K562 (cell line): ENCODE data around the gene NXPH4. TPM values are rescaled to one million over a fixed set of nuclear protein-coding genes. Genes with fewer than 3 reads are reported as not detected.

Experiments
- CREM ChIP-seq: IDR thresholded peaks from 2 replicates; pipeline ENCODE4 v1.6.1; 2014; ENCODE audit warnings: antibody characterized with exemption, low read depth
- KDM2B ChIP-seq: fragments of 250-450 bp; sonication (Bioruptor Pico); IDR thresholded peaks from 2 replicates; pipeline ENCODE4 v1.8.0; 2021; ENCODE audit warnings: mild to moderate bottlenecking, moderate library complexity
- KLF13 ChIP-seq: fragments of 450-650 bp; IDR thresholded peaks from 2 replicates; pipeline ENCODE4 v1.6.1; 2016; ENCODE audit warnings: missing genetic modification characterization, low read depth, mild to moderate bottlenecking, missing compliant biosample characterization, moderate library complexity, borderline replicate concordance
- NCOA1 ChIP-seq: fragments of 450-650 bp; IDR thresholded peaks from 2 replicates; pipeline ENCODE4 v1.6.1; 2016; ENCODE audit warnings: low read depth
- POLR2AphosphoS2 ChIP-seq: IDR thresholded peaks from 2 replicates; pipeline ENCODE4 v1.6.1; 2012; ENCODE audit warnings: low read length, improper control_type of control experiment
- SMARCA5 ChIP-seq: fragments of 450-650 bp; IDR thresholded peaks from 2 replicates; pipeline ENCODE4 v1.6.1; 2016
- SMARCC2 ChIP-seq: fragments of 450-650 bp; IDR thresholded peaks from 2 replicates; pipeline ENCODE4 v1.6.1; 2017; ENCODE audit warnings: antibody characterized with exemption, moderate library complexity, mild to moderate bottlenecking, low read depth
- SREBF2 ChIP-seq: sonication (generic); formaldehyde crosslinking; IDR thresholded peaks from 2 replicates; pipeline ENCODE4 v1.4.0; 2020; ENCODE audit warnings: mild to moderate bottlenecking, missing genetic modification reagents
- ZBTB17 ChIP-seq: fragments of 450-650 bp; formaldehyde crosslinking; IDR thresholded peaks from 2 replicates; pipeline ENCODE4 v1.4.0; 2020; ENCODE audit warnings: mild to moderate bottlenecking
- ZNF3 ChIP-seq: fragments of 250-450 bp; sonication (Bioruptor Pico); IDR thresholded peaks from 2 replicates; pipeline ENCODE4 v1.5.0; 2021; ENCODE audit warnings: mild to moderate bottlenecking, moderate library complexity
- ZNF311 ChIP-seq: fragments of 250-450 bp; sonication (Bioruptor Pico); IDR thresholded peaks from 2 replicates; pipeline ENCODE4 v1.4.0; 2020; ENCODE audit warnings: mild to moderate bottlenecking, moderate library complexity
- ZNF431 ChIP-seq: sonication (generic); formaldehyde crosslinking; IDR thresholded peaks from 2 replicates; pipeline ENCODE4 v1.8.0; 2022; ENCODE audit warnings: mild to moderate bottlenecking, missing genetic modification reagents
- ZNF778 ChIP-seq: fragments of 450-650 bp; formaldehyde crosslinking; IDR thresholded peaks from 2 replicates; pipeline ENCODE4 v1.4.0; 2020; ENCODE audit warnings: mild to moderate bottlenecking, moderate library complexity
- polyA plus RNA-seq, 8 experiments: library from polyadenylated mRNA; depleted of rRNA in 4 of 8; stranded (reverse) in 5 of 8; unstranded in 3 of 8; fragments of >200 nt; fragmentation: Nextera tagmentation in 2 of 8; fragmentation: Illumina TruSeq in 1 of 8; extraction: Ambion mirVana in 2 of 8; extraction: Trizol in 1 of 8; gene quantifications; 2 replicates each; pipeline versions ENCODE4 v1.2.1 to v1.2.3, GENCODE V29; 2011 to 2014; ENCODE audit warnings: inconsistent platforms in 1 of 8, missing spikeins in 1 of 8
- total RNA-seq, 7 experiments: library from RNA; depleted of rRNA in 6 of 7; stranded (reverse); fragments of >200 nt in 6 of 7; fragmentation: Illumina TruSeq in 2 of 7; extraction: Trizol in 2 of 7; gene quantifications; 2 replicates each; pipeline versions ENCODE4 v1.2.1 to v1.2.3, GENCODE V29; 2011 to 2021; ENCODE audit warnings: low replicate concordance in 1 of 7
- TF ChIP-seq, protein P1 (sequence below), 2 experiments: fragments of 250-450 bp in 1 of 2; fragments of 450-650 bp in 1 of 2; sonication (Bioruptor Pico) in 1 of 2; IDR thresholded peaks; 2 replicates each; pipeline versions ENCODE4 v1.6.1 to v1.8.0; 2016 to 2021; ENCODE audit warnings: mild to moderate bottlenecking in 2 of 2, moderate library complexity in 2 of 2, missing compliant biosample characterization in 1 of 2, missing genetic modification characterization in 1 of 2
- TF ChIP-seq, protein P2 (sequence below): sonication (generic); formaldehyde crosslinking; IDR thresholded peaks from 2 replicates; pipeline ENCODE4 v1.8.0; 2022; ENCODE audit warnings: missing genetic modification reagents, mild to moderate bottlenecking, moderate library complexity, borderline replicate concordance
- TF ChIP-seq, protein P3 (sequence below): fragments of 450-650 bp; IDR thresholded peaks from 2 replicates; pipeline ENCODE4 v1.6.1; 2018; ENCODE audit not compliant: partially characterized antibody
- TF ChIP-seq, protein P4 (sequence below), 2 experiments: IDR thresholded peaks; 2 replicates each; pipeline ENCODE4 v1.6.1; 2012; ENCODE audit warnings: improper control_type of control experiment in 2 of 2, low read depth in 2 of 2, low read length in 2 of 2, borderline replicate concordance in 1 of 2
- TF ChIP-seq, protein P5 (sequence below): fragments of 250-450 bp; sonication (Bioruptor Pico); IDR thresholded peaks from 2 replicates; pipeline ENCODE4 v1.4.0; 2020; ENCODE audit warnings: mild to moderate bottlenecking, moderate library complexity

Gene NXPH4
- total and polyA plus RNA-seq, 9 of the 15 experiments (the other 6 are each of a cell fraction or from before 2014, with no cell fraction given), result 0.49 to 2.7 (median 1.1) TPM; not detected in 4

DNA sequence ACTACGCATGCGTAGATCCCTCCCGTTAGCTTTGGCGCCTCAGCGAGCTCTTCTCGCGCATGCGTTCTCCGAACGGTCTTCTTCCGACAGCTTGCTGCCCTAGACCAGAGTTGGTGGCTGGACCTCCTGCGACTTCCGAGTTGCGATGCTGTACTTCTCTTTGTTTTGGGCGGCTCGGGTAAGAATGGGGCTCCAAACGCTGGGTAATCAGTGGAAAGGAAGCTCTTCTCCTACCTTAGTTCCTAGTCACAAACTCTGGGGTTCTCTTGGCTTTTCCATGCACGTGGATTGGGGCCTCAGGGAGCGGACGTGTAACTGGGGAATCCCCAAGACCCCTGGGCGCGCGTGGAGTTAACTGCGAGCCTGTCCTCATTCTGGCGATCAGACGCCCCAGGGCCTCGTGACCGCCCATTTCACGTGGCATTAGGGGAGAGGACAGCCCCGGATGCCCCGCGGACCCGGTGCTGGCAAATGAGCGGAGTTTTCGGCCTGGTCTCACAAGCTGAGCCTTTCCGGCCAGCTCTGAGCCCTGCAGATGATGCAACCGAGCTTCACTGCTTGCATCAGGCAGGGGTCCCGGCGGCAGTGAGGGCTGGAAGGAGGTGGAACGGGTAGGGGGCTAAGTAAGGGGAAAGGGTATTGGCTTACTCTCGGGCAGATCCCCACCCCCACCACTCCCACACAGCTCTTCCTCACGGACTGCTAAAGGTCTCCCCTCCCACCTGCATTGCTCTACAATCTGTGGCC lies 13.2 kb downstream of the NXPH4 start, which contains the start of gene SHMT2 (continued):
- no peak for TF ChIP-seq ZNF431 (CRISPR knock-in tag)
- TF ChIP-seq, protein P1, sequence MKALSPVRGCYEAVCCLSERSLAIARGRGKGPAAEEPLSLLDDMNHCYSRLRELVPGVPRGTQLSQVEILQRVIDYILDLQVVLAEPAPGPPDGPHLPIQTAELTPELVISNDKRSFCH (CRISPR knock-in tag; IDR thresholded peaks at IDR 0.05), result no peak
- TF ChIP-seq, protein P1 (tag; IDR thresholded peaks at IDR 0.05), result no peak; the same call in 1 of the 2 replicates
- TF ChIP-seq SMARCA5, result no peak
- no peak for TF ChIP-seq ZBTB17 (CRISPR knock-in tag)
- TF ChIP-seq CREM, result no peak
- TF ChIP-seq, protein P2, sequence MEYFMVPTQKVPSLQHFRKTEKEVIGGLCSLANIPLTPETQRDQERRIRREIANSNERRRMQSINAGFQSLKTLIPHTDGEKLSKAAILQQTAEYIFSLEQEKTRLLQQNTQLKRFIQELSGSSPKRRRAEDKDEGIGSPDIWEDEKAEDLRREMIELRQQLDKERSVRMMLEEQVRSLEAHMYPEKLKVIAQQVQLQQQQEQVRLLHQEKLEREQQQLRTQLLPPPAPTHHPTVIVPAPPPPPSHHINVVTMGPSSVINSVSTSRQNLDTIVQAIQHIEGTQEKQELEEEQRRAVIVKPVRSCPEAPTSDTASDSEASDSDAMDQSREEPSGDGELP (CRISPR knock-in tag), result no peak; the same call in none of the 2 replicates
- TF ChIP-seq KLF13 (tag), result no peak
- no peak for TF ChIP-seq ZNF3 (CRISPR knock-in tag)
- TF ChIP-seq, protein P3, sequence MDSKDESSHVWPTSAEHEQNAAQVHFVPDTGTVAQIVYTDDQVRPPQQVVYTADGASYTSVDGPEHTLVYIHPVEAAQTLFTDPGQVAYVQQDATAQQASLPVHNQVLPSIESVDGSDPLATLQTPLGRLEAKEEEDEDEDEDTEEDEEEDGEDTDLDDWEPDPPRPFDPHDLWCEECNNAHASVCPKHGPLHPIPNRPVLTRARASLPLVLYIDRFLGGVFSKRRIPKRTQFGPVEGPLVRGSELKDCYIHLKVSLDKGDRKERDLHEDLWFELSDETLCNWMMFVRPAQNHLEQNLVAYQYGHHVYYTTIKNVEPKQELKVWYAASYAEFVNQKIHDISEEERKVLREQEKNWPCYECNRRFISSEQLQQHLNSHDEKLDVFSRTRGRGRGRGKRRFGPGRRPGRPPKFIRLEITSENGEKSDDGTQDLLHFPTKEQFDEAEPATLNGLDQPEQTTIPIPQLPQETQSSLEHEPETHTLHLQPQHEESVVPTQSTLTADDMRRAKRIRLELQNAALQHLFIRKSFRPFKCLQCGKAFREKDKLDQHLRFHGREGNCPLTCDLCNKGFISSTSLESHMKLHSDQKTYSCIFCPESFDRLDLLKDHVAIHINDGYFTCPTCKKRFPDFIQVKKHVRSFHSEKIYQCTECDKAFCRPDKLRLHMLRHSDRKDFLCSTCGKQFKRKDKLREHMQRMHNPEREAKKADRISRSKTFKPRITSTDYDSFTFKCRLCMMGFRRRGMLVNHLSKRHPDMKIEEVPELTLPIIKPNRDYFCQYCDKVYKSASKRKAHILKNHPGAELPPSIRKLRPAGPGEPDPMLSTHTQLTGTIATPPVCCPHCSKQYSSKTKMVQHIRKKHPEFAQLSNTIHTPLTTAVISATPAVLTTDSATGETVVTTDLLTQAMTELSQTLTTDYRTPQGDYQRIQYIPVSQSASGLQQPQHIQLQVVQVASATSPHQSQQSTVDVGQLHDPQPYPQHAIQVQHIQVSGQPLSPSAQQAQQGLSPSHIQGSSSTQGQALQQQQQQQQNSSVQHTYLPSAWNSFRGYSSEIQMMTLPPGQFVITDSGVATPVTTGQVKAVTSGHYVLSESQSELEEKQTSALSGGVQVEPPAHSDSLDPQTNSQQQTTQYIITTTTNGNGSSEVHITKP, result no peak
- no peak for TF ChIP-seq SMARCC2
- no peak for TF ChIP-seq ZNF311 (CRISPR knock-in tag)
- no peak for TF ChIP-seq KDM2B
- 0 out of 2 replicates have a peak, but pooled peaks have one; percentile 44 for TF ChIP-seq SREBF2
- no peak for TF ChIP-seq POLR2AphosphoS2
- no peak for TF ChIP-seq ZNF778 (CRISPR knock-in tag)
- TF ChIP-seq, protein P4, sequence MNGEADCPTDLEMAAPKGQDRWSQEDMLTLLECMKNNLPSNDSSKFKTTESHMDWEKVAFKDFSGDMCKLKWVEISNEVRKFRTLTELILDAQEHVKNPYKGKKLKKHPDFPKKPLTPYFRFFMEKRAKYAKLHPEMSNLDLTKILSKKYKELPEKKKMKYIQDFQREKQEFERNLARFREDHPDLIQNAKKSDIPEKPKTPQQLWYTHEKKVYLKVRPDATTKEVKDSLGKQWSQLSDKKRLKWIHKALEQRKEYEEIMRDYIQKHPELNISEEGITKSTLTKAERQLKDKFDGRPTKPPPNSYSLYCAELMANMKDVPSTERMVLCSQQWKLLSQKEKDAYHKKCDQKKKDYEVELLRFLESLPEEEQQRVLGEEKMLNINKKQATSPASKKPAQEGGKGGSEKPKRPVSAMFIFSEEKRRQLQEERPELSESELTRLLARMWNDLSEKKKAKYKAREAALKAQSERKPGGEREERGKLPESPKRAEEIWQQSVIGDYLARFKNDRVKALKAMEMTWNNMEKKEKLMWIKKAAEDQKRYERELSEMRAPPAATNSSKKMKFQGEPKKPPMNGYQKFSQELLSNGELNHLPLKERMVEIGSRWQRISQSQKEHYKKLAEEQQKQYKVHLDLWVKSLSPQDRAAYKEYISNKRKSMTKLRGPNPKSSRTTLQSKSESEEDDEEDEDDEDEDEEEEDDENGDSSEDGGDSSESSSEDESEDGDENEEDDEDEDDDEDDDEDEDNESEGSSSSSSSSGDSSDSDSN (IDR thresholded peaks at IDR 0.05; ENCODE audit: borderline replicate concordance in 1 of 2, low read depth in 2 of 2, low read length in 2 of 2), result 0 out of 4 replicates have a peak, but pooled peaks of 1 of the 2 experiments have one; percentile 28
- TF ChIP-seq, protein P5, sequence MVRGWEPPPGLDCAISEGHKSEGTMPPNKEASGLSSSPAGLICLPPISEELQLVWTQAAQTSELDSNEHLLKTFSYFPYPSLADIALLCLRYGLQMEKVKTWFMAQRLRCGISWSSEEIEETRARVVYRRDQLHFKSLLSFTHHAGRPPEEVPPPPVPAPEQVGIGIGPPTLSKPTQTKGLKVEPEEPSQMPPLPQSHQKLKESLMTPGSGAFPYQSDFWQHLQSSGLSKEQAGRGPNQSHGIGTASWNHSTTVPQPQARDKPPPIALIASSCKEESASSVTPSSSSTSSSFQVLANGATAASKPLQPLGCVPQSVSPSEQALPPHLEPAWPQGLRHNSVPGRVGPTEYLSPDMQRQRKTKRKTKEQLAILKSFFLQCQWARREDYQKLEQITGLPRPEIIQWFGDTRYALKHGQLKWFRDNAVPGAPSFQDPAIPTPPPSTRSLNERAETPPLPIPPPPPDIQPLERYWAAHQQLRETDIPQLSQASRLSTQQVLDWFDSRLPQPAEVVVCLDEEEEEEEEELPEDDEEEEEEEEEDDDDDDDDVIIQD (CRISPR knock-in tag), result no peak
- no peak for TF ChIP-seq NCOA1
